ENCODE measurements around the gene EFR3B.

Gene EFR3B

GRCh38 chr2:25088817-25089516 is 47.1 kb downstream of the EFR3B start:
- Histone ChIP-seq H3K9me3 (ENCODE audit: control extremely low read depth in 1 of 5, control insufficient read depth in 4 of 5, insufficient read depth in 2 of 5, low read depth in 1 of 5, low read length in 4 of 5) (no peaks in the 10 kb centered on the region), H3K4me3 (ENCODE audit: control insufficient read depth in 1 of 7, extremely low read depth in 1 of 7, insufficient read depth in 4 of 7, low read depth in 2 of 7, low read length in 6 of 7) (no peak overlapping the region), H3K27me3 (replicated peaks in 2 of 5; ENCODE audit: control insufficient read depth in 4 of 5, insufficient read depth in 5 of 5, low read length in 4 of 5) (peaks cover 0 to 2% (median 0%) of the 10 kb centered on the region in 5 experiments), H3K36me3 (ENCODE audit: control insufficient read depth in 4 of 4, insufficient read depth in 4 of 4, low read length in 3 of 4) (no peaks in the 10 kb centered on the region), H3K4me1 (ENCODE audit: control extremely low read depth in 1 of 4, control insufficient read depth in 4 of 4, insufficient read depth in 4 of 4, low read length in 3 of 4) (peaks cover 0 to 10% (median 2%) of the 10 kb centered on the region in 4 experiments), H3K27ac (ENCODE audit: insufficient read depth in 1 of 2, low read depth in 1 of 2, low read length in 2 of 2, poor library complexity in 1 of 2, severe bottlenecking in 2 of 2) (no peak overlapping the region)
- peak in 1 of 3 donors; percentile 13 for DNase-seq
- WGBS (ENCODE audit: insufficient coverage) = 62% methylated on average over 5 of the region's 6 CpGs
- CTCF ChIA-PET = interaction anchor here (1.3 kb wide), 1 partner anchor 115 kb away, joined by 3 read pairs; no protein-coding TSS in a partner anchor
- POLR2A ChIA-PET = no interaction called here

DNA sequence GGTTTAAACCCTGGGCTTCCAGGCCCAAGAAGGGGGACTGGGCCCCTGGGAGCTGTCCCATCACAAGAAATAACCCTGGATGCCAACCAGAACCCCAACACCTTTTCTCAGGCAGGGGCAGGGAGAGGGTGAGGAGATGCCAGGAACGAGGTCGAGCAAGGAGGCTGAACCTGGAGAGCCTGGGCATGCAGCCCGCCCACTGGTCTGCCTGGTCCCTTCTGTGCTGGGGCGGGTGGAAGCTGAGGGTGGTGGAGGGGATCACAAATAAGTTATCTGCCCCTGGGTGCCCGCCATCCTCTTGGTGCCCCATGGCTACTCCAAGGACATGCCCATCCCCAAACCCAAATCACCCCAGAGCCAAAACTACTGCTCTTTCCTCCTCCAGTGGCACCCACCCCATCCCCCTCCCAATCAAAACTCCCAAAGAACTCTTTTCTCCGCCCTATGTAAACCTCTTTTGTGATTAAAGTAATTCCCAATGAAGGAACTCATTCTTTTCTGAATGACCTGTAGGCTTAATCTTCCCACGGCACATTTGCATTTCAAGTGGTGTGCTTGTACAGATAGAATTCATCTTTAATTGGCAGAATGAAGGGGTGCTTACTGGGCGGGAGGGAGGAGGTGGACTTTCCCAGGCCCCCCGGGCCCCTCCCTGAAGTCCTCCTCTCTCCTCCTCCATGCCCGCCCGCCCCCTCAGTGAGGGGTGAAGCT is 47.9 kb downstream of the EFR3B start:
- WGBS (ENCODE audit: insufficient coverage) = 93% methylated on average over 2 of the region's 11 CpGs
- CTCF ChIA-PET = no interaction called here
- Histone ChIP-seq H3K27me3 (replicated peaks in 2 of 5; ENCODE audit: control insufficient read depth in 4 of 5, insufficient read depth in 5 of 5, low read length in 4 of 5) (peaks cover 0 to 2% (median 0%) of the 10 kb centered on the region in 5 experiments), H3K27ac (ENCODE audit: insufficient read depth in 1 of 2, low read depth in 1 of 2, low read length in 2 of 2, poor library complexity in 1 of 2, severe bottlenecking in 2 of 2) (no peak overlapping the region), H3K4me1 (ENCODE audit: control extremely low read depth in 1 of 4, control insufficient read depth in 4 of 4, insufficient read depth in 4 of 4, low read length in 3 of 4) (peaks cover 0 to 10% (median 2%) of the 10 kb centered on the region in 4 experiments), H3K4me3 (ENCODE audit: control insufficient read depth in 1 of 7, extremely low read depth in 1 of 7, insufficient read depth in 4 of 7, low read depth in 2 of 7, low read length in 6 of 7) (no peak overlapping the region), H3K9me3 (ENCODE audit: control extremely low read depth in 1 of 5, control insufficient read depth in 4 of 5, insufficient read depth in 2 of 5, low read depth in 1 of 5, low read length in 4 of 5) (no peaks in the 10 kb centered on the region), H3K36me3 (ENCODE audit: control insufficient read depth in 4 of 4, insufficient read depth in 4 of 4, low read length in 3 of 4) (no peaks in the 10 kb centered on the region)
- no peak for DNase-seq
- POLR2A ChIA-PET = no interaction called here

DNA sequence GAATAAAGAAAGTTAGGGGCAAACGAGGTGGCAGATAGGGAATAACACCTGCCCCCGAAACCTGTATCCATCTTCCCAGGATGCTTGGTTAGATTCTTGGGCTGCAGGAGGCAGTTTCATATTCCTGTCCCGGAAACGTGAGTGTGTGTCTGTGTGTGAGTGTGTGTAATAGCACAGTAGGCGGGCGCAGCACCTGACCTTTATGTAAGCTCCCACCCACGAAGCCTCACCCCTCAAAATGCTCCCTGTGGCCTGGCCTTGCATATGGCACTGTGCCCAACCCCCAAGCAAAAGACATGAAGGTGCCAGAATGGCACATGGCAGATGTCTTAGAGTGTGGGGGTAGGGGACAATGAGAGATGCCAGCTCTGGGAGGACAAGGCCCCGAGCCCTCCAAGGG is 48.9 kb downstream of the EFR3B start:
- 94% methylated on average over 5 of the region's 8 CpGs for WGBS (ENCODE audit: insufficient coverage)
- Histone ChIP-seq H3K9me3 (ENCODE audit: control extremely low read depth in 1 of 5, control insufficient read depth in 4 of 5, insufficient read depth in 2 of 5, low read depth in 1 of 5, low read length in 4 of 5) (no peaks in the 10 kb centered on the region), H3K4me3 (ENCODE audit: control insufficient read depth in 1 of 7, extremely low read depth in 1 of 7, insufficient read depth in 4 of 7, low read depth in 2 of 7, low read length in 6 of 7) (no peak overlapping the region), H3K27ac (ENCODE audit: insufficient read depth in 1 of 2, low read depth in 1 of 2, low read length in 2 of 2, poor library complexity in 1 of 2, severe bottlenecking in 2 of 2) (no peak overlapping the region), H3K36me3 (ENCODE audit: control insufficient read depth in 4 of 4, insufficient read depth in 4 of 4, low read length in 3 of 4) (no peaks in the 10 kb centered on the region), H3K27me3 (replicated peaks in 2 of 5; ENCODE audit: control insufficient read depth in 4 of 5, insufficient read depth in 5 of 5, low read length in 4 of 5) (no peaks in the 10 kb centered on the region), H3K4me1 (ENCODE audit: control extremely low read depth in 1 of 4, control insufficient read depth in 4 of 4, insufficient read depth in 4 of 4, low read length in 3 of 4) (peaks cover 0 to 10% (median 2%) of the 10 kb centered on the region in 4 experiments)
- CTCF ChIA-PET = no interaction called here
- DNase-seq = no peak
- POLR2A ChIA-PET = no interaction called here

- Histone ChIP-seq H3K4me1 (ENCODE audit: control extremely low read depth in 1 of 4, control insufficient read depth in 4 of 4, insufficient read depth in 4 of 4, low read length in 3 of 4) (peaks cover 0 to 10% (median 2%) of the 10 kb centered on the region in 4 experiments), H3K4me3 (ENCODE audit: control insufficient read depth in 1 of 7, extremely low read depth in 1 of 7, insufficient read depth in 4 of 7, low read depth in 2 of 7, low read length in 6 of 7) (no peak overlapping the region), H3K27ac (ENCODE audit: insufficient read depth in 1 of 2, low read depth in 1 of 2, low read length in 2 of 2, poor library complexity in 1 of 2, severe bottlenecking in 2 of 2) (no peak overlapping the region), H3K36me3 (ENCODE audit: control insufficient read depth in 4 of 4, insufficient read depth in 4 of 4, low read length in 3 of 4) (no peaks in the 10 kb centered on the region), H3K27me3 (replicated peaks in 2 of 5; ENCODE audit: control insufficient read depth in 4 of 5, insufficient read depth in 5 of 5, low read length in 4 of 5) (no peaks in the 10 kb centered on the region), H3K9me3 (ENCODE audit: control extremely low read depth in 1 of 5, control insufficient read depth in 4 of 5, insufficient read depth in 2 of 5, low read depth in 1 of 5, low read length in 4 of 5) (no peaks in the 10 kb centered on the region)
- CTCF ChIA-PET = no interaction called here
- POLR2A ChIA-PET = no interaction called here
- DNase-seq = no peak
- WGBS (ENCODE audit: insufficient coverage) = 92% methylated on average over 7 of the region's 8 CpGs
Measured at GRCh38 chr2:25091265-25091664, 49.4 kb downstream of the EFR3B start.

GRCh38 chr2:25098056-25098455 is 56.2 kb downstream of the EFR3B start:
- H3K4me1 ChIP-seq (ENCODE audit: control extremely low read depth in 1 of 4, control insufficient read depth in 4 of 4, insufficient read depth in 4 of 4, low read length in 3 of 4) = no peaks in the 10 kb centered on the region
- no peaks in the 10 kb centered on the region for H3K36me3 ChIP-seq (ENCODE audit: control insufficient read depth in 4 of 4, insufficient read depth in 4 of 4, low read length in 3 of 4)
- no peak overlapping the region for H3K27ac ChIP-seq (ENCODE audit: insufficient read depth in 1 of 2, low read depth in 1 of 2, low read length in 2 of 2, poor library complexity in 1 of 2, severe bottlenecking in 2 of 2)
- CTCF ChIA-PET = no interaction called here
- no peak for DNase-seq
- WGBS (ENCODE audit: insufficient coverage) = 100% methylated on average over 1 of the region's 2 CpGs
- no peaks in the 10 kb centered on the region for H3K27me3 ChIP-seq (replicated peaks in 2 of 5; ENCODE audit: control insufficient read depth in 4 of 5, insufficient read depth in 5 of 5, low read length in 4 of 5)
- no peak overlapping the region for H3K4me3 ChIP-seq (ENCODE audit: control insufficient read depth in 1 of 7, extremely low read depth in 1 of 7, insufficient read depth in 4 of 7, low read depth in 2 of 7, low read length in 6 of 7)
- POLR2A ChIA-PET = no interaction called here
- no peaks in the 10 kb centered on the region for H3K9me3 ChIP-seq (ENCODE audit: control extremely low read depth in 1 of 5, control insufficient read depth in 4 of 5, insufficient read depth in 2 of 5, low read depth in 1 of 5, low read length in 4 of 5)

GRCh38 chr2:25098670-25099486 is 57.0 kb downstream of the EFR3B start:
- no peaks in the 10 kb centered on the region for H3K27me3 ChIP-seq (replicated peaks in 2 of 5; ENCODE audit: control insufficient read depth in 4 of 5, insufficient read depth in 5 of 5, low read length in 4 of 5)
- no peak overlapping the region for H3K4me3 ChIP-seq (ENCODE audit: control insufficient read depth in 1 of 7, extremely low read depth in 1 of 7, insufficient read depth in 4 of 7, low read depth in 2 of 7, low read length in 6 of 7)
- DNase-seq = no peak
- no peaks in the 10 kb centered on the region for H3K36me3 ChIP-seq (ENCODE audit: control insufficient read depth in 4 of 4, insufficient read depth in 4 of 4, low read length in 3 of 4)
- no peak overlapping the region for H3K27ac ChIP-seq (ENCODE audit: insufficient read depth in 1 of 2, low read depth in 1 of 2, low read length in 2 of 2, poor library complexity in 1 of 2, severe bottlenecking in 2 of 2)
- WGBS (ENCODE audit: insufficient coverage) = 98% methylated on average over 6 of the region's 6 CpGs
- H3K9me3 ChIP-seq (ENCODE audit: control extremely low read depth in 1 of 5, control insufficient read depth in 4 of 5, insufficient read depth in 2 of 5, low read depth in 1 of 5, low read length in 4 of 5) = no peaks in the 10 kb centered on the region
- POLR2A ChIA-PET = interaction anchor here (0.6 kb wide), 1 partner anchor 57 kb away, joined by 3 read pairs; the partner anchor contains the start of gene EFR3B
- H3K4me1 ChIP-seq (ENCODE audit: control extremely low read depth in 1 of 4, control insufficient read depth in 4 of 4, insufficient read depth in 4 of 4, low read length in 3 of 4) = no peaks in the 10 kb centered on the region
- CTCF ChIA-PET = interaction anchor here (0.7 kb wide), 1 partner anchor 16 kb away, joined by 3 read pairs; no protein-coding TSS in a partner anchor
